ENCODE results near the gene RNF223. TPM values are rescaled to one million over a fixed set of nuclear protein-coding genes. Genes with fewer than 3 reads are reported as not detected.
"Not testable (repeated sequence)": the region's sequence is repeated elsewhere in the genome, so short reads cannot be mapped to it uniquely, and the experiment has no call there.

Gene RNF223
- total and polyA plus RNA-seq, 2 experiments from 2014 or later = 0.43 to 0.88 TPM

DNA sequence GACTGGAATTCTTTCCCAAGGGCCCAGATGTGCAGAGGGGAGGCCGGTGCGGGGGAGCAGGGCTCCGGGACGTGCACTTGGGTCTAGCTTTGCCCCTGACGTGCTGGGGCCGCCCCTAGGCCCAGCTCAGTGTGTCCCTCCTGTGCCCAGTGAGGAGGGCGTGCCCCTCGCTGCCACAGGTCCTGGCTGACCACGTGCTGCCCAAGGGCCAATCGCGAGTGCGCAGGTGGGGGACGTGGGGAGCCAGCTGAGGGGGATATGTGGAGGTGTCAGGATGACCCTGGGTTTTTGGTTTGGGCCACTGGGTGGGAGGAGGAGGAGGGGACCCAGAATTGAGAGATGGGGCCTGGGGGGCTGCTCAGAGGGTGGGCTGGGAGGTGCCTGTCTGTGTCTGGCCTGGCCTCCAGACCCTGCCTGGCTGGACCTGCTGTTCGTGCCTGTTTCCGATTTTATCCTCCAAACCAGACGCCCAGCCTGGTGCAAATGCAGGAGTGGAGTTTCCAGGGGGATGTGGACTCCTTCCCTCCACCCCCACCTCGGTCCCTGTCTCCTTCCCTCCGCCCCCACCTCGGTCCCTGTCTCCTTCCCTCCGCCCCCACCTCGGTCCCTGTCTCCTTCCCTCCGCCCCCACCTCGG lies 6.1 kb upstream of the RNF223 start:
- Histone ChIP-seq H3K27me3 (no peaks in the 10 kb centered on the region), H3K4me3 (no peak overlapping the region), H3K4me2 (peak overlapping the region; percentile 83), H3K9me2 (replicated peaks; ENCODE audit: insufficient read depth) (no peaks in the 10 kb centered on the region), H3K79me2 (no peaks in the 10 kb centered on the region), H3K9me3 (ENCODE audit: low read depth) (no peaks in the 10 kb centered on the region), H4K20me1 (ENCODE audit: insufficient read depth, poor library complexity, severe bottlenecking) (no peaks in the 10 kb centered on the region), H3K27ac (peak overlapping the region; percentile 80), H3K4me1 (ENCODE audit: insufficient read depth) (peaks cover 13% of the 10 kb centered on the region), H2AFZ (peak overlapping the region; percentile 34), H3K36me3 (replicated peaks; ENCODE audit: insufficient read depth, low read depth) (no peaks in the 10 kb centered on the region)
- WGBS (ENCODE audit: low lambda C conversion rate, missing lambda C conversion rate) = 4% methylated on average over 19 of the region's 23 CpGs
- no peak for TF ChIP-seq EZH2phosphoT487 (IDR thresholded peaks at IDR 0.05; ENCODE audit: low read depth, severe bottlenecking, unreplicated experiment)
- TF ChIP-seq, protein P1, sequence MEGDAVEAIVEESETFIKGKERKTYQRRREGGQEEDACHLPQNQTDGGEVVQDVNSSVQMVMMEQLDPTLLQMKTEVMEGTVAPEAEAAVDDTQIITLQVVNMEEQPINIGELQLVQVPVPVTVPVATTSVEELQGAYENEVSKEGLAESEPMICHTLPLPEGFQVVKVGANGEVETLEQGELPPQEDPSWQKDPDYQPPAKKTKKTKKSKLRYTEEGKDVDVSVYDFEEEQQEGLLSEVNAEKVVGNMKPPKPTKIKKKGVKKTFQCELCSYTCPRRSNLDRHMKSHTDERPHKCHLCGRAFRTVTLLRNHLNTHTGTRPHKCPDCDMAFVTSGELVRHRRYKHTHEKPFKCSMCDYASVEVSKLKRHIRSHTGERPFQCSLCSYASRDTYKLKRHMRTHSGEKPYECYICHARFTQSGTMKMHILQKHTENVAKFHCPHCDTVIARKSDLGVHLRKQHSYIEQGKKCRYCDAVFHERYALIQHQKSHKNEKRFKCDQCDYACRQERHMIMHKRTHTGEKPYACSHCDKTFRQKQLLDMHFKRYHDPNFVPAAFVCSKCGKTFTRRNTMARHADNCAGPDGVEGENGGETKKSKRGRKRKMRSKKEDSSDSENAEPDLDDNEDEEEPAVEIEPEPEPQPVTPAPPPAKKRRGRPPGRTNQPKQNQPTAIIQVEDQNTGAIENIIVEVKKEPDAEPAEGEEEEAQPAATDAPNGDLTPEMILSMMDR (IDR thresholded peaks at IDR 0.05; ENCODE audit: poor library complexity) = no peak
- TF ChIP-seq EZH2 (IDR thresholded peaks at IDR 0.05; ENCODE audit: borderline replicate concordance) = no peak
- peak; percentile 75 for DNase-seq (ENCODE audit: low spot score)

- H4K20me1 ChIP-seq (ENCODE audit: insufficient read depth, poor library complexity, severe bottlenecking) = no peaks in the 10 kb centered on the region
- H3K9me2 ChIP-seq (replicated peaks; ENCODE audit: insufficient read depth) = no peaks in the 10 kb centered on the region
- 6% methylated on average over 33 of the region's 38 CpGs for WGBS (ENCODE audit: low lambda C conversion rate, missing lambda C conversion rate)
- peak overlapping the region; percentile 83 for H3K4me2 ChIP-seq
- H3K79me2 ChIP-seq = no peaks in the 10 kb centered on the region
- H3K4me3 ChIP-seq = no peak overlapping the region
- peak; percentile 93 for DNase-seq (ENCODE audit: low spot score)
- no peaks in the 10 kb centered on the region for H3K36me3 ChIP-seq (replicated peaks; ENCODE audit: insufficient read depth, low read depth)
- no peaks in the 10 kb centered on the region for H3K27me3 ChIP-seq
- H3K9me3 ChIP-seq (ENCODE audit: low read depth) = no peaks in the 10 kb centered on the region
- H3K4me1 ChIP-seq (ENCODE audit: insufficient read depth) = peaks cover 13% of the 10 kb centered on the region
- peak overlapping the region; percentile 34 for H2AFZ ChIP-seq
- TF ChIP-seq EZH2 (IDR thresholded peaks at IDR 0.05; ENCODE audit: borderline replicate concordance) = no peak
- TF ChIP-seq, protein P1 (IDR thresholded peaks at IDR 0.05; ENCODE audit: poor library complexity) = no peak
- no peak for TF ChIP-seq EZH2phosphoT487 (IDR thresholded peaks at IDR 0.05; ENCODE audit: low read depth, severe bottlenecking, unreplicated experiment)
- peak overlapping the region; percentile 80 for H3K27ac ChIP-seq
These were observed 5.5 kb upstream of the RNF223 start for GRCh38 chr1:1079408-1080121.

GRCh38 chr1:1077396-1077795 lies 3.3 kb upstream of the RNF223 start:
- not testable (repeated sequence) for H3K4me2 ChIP-seq; H3K9me2 ChIP-seq (replicated peaks; ENCODE audit: insufficient read depth); H4K20me1 ChIP-seq (ENCODE audit: insufficient read depth, poor library complexity, severe bottlenecking); H3K9me3 ChIP-seq (ENCODE audit: low read depth); H3K27ac ChIP-seq; H2AFZ ChIP-seq; H3K27me3 ChIP-seq; DNase-seq (ENCODE audit: low spot score); H3K4me3 ChIP-seq; H3K79me2 ChIP-seq; H3K36me3 ChIP-seq (replicated peaks; ENCODE audit: insufficient read depth, low read depth)
- no CpG with 5 or more reads among the region's 21 CpGs for WGBS (ENCODE audit: low lambda C conversion rate, missing lambda C conversion rate)
- peaks cover 13% of the 10 kb centered on the region for H3K4me1 ChIP-seq (ENCODE audit: insufficient read depth)

DNA sequence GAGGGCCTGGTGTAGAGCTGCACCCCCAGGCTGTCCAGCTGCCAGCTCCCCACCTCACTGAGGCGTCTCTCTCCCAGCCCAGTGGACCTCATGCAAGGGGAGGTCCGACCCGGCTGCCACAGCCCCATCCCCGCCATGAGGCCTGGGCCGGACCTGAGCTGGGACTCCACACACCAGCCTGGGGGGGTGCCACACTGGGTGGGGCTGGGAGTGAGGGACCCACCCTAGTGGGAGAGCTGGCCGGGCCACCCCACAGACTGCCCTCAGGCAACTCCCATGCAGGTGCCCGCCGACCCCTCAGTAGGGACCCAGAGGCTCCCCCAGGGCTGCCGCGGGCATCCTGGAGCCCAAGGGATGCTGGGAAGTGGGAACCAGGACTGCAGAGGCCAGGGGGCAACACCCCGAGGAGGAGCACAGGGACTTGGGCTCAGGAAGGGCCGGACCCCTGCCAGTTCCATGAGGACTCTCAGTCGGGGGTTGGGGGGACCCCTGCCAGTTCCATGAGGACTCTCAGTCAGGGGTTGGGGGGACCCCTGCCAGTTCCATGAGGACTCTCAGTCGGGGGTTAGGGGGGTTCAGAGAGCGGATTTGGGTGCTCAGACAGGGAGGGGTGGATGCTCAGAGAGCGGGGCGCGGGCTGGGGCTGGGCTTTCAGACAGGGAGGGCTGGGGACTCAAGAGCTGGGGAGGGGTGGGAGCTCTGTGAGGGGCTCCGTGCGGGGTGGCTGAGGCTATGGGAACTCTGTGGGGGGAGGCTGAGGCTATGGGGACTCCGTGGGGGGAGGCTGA lies 1.2 kb upstream of the RNF223 start:
- no peaks in the 10 kb centered on the region for H3K9me3 ChIP-seq (ENCODE audit: low read depth)
- H3K4me1 ChIP-seq (ENCODE audit: insufficient read depth) = peaks cover 12% of the 10 kb centered on the region
- no peak overlapping the region for H2AFZ ChIP-seq
- no peaks in the 10 kb centered on the region for H3K9me2 ChIP-seq (replicated peaks; ENCODE audit: insufficient read depth)
- no peak for TF ChIP-seq EZH2phosphoT487 (IDR thresholded peaks at IDR 0.05; ENCODE audit: low read depth, severe bottlenecking, unreplicated experiment)
- TF ChIP-seq, protein P1 (IDR thresholded peaks at IDR 0.05; ENCODE audit: poor library complexity) = no peak
- no peak for TF ChIP-seq EZH2 (IDR thresholded peaks at IDR 0.05; ENCODE audit: borderline replicate concordance)
- no peaks in the 10 kb centered on the region for H3K27me3 ChIP-seq
- H3K27ac ChIP-seq = no peak overlapping the region
- H3K79me2 ChIP-seq = no peaks in the 10 kb centered on the region
- H3K36me3 ChIP-seq (replicated peaks; ENCODE audit: insufficient read depth, low read depth) = no peaks in the 10 kb centered on the region
- 81% methylated on average over 11 of the region's 21 CpGs for WGBS (ENCODE audit: low lambda C conversion rate, missing lambda C conversion rate)
- H4K20me1 ChIP-seq (ENCODE audit: insufficient read depth, poor library complexity, severe bottlenecking) = no peaks in the 10 kb centered on the region
- H3K4me2 ChIP-seq = no peak overlapping the region
- no peak for DNase-seq (ENCODE audit: low spot score)
- H3K4me3 ChIP-seq = no peak overlapping the region
